DND-41 (cell line): ENCODE measurements around the gene HTD2.

Experiments
- EZH2 ChIP-seq: IDR thresholded peaks from 3 replicates; pipeline ENCODE4 v1.6.1; 2012; ENCODE audit warnings: borderline replicate concordance, low read depth, mild to moderate bottlenecking, moderate library complexity, low read length, inconsistent platforms; ENCODE audit not compliant: severe bottlenecking
- TF ChIP-seq, protein P1 (sequence below): IDR thresholded peaks from 2 replicates; pipeline ENCODE4 v1.5.1; 2012; ENCODE audit warnings: borderline replicate concordance, low read length, moderate library complexity, mild to moderate bottlenecking; ENCODE audit not compliant: poor library complexity, severe bottlenecking; ENCODE audit errors: extremely low read depth

DNA sequence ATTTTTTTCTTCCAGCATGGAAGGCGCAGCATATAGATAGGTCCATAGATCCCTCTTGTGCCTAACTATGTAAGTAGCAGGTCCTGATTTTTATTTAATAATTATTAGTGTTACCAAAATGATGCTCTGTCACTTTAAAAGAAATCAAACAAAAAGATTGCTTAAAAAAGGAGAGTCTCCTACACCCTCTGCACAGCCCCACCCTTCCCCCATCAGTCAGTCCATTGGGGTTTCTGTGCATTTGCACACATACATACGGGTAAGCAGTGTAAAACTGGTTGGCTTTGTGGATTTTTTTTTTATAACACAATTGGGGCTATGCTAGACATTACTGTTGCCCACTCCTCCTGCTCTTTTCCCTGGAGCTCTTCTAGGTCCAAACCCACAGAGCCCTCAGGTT lies 7.2 kb upstream of the HTD2 start:
- TF ChIP-seq, protein P1, sequence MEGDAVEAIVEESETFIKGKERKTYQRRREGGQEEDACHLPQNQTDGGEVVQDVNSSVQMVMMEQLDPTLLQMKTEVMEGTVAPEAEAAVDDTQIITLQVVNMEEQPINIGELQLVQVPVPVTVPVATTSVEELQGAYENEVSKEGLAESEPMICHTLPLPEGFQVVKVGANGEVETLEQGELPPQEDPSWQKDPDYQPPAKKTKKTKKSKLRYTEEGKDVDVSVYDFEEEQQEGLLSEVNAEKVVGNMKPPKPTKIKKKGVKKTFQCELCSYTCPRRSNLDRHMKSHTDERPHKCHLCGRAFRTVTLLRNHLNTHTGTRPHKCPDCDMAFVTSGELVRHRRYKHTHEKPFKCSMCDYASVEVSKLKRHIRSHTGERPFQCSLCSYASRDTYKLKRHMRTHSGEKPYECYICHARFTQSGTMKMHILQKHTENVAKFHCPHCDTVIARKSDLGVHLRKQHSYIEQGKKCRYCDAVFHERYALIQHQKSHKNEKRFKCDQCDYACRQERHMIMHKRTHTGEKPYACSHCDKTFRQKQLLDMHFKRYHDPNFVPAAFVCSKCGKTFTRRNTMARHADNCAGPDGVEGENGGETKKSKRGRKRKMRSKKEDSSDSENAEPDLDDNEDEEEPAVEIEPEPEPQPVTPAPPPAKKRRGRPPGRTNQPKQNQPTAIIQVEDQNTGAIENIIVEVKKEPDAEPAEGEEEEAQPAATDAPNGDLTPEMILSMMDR = no peak
- no peak for TF ChIP-seq EZH2
